Rectal smooth muscle tissue (tissue), 1 donor: Measurements from ENCODE around the gene SPATA9.
"Not testable (repeated sequence)": the region's sequence is repeated elsewhere in the genome, so short reads cannot be mapped to it uniquely, and the experiment has no call there.

Source experiments
- H3K27ac ChIP-seq: one replicate; pipeline ENCODE4 v1.7.0; 2013; ENCODE audit warnings: low read depth, low read length, inconsistent platforms
- H3K27me3 ChIP-seq: one replicate; pipeline ENCODE4 v1.7.0; 2013; ENCODE audit warnings: low read length; ENCODE audit not compliant: control insufficient read depth, insufficient read depth
- H3K36me3 ChIP-seq: one replicate; pipeline ENCODE4 v1.7.0; 2013; ENCODE audit warnings: low read length; ENCODE audit not compliant: control insufficient read depth, insufficient read depth
- H3K4me1 ChIP-seq: one replicate; pipeline ENCODE4 v1.7.0; 2013; ENCODE audit warnings: low read length; ENCODE audit not compliant: control insufficient read depth, insufficient read depth
- H3K4me3 ChIP-seq: one replicate; pipeline ENCODE4 v1.7.0; 2013; ENCODE audit warnings: low read length
- H3K9ac ChIP-seq: one replicate; pipeline ENCODE4 v1.7.0; 2013; ENCODE audit warnings: low read length

SPATA9 gene

GRCh38 chr5:95711501-95712346, 28.9 kb upstream of the SPATA9 start:
- Histone ChIP-seq H3K36me3 (no peaks in the 10 kb centered on the region), H3K27ac (no peak overlapping the region), H3K4me1 (peaks cover 7% of the 10 kb centered on the region), H3K9ac (no peak overlapping the region), H3K27me3 (no peaks in the 10 kb centered on the region), H3K4me3 (no peak overlapping the region)

- H3K9ac ChIP-seq, H3K4me3 ChIP-seq, H3K4me1 ChIP-seq, H3K27ac ChIP-seq, H3K36me3 ChIP-seq, H3K27me3 ChIP-seq: not testable (repeated sequence)
Observed at GRCh38 chr5:95710651-95711500, 28.1 kb upstream of the SPATA9 start.

GRCh38 chr5:95709967-95710650, 27.3 kb upstream of the SPATA9 start:
- H3K27ac ChIP-seq, result no peak overlapping the region
- no peaks in the 10 kb centered on the region for H3K36me3 ChIP-seq
- peaks cover 7% of the 10 kb centered on the region for H3K4me1 ChIP-seq
- H3K27me3 ChIP-seq, result no peaks in the 10 kb centered on the region
- no peak overlapping the region for H3K4me3 ChIP-seq
- H3K9ac ChIP-seq, result no peak overlapping the region

GRCh38 chr5:95708876-95709275, 26.1 kb upstream of the SPATA9 start:
- Histone ChIP-seq H3K4me3 (no peak overlapping the region), H3K27ac (no peak overlapping the region), H3K27me3 (no peaks in the 10 kb centered on the region), H3K4me1 (peaks cover 7% of the 10 kb centered on the region), H3K36me3 (no peaks in the 10 kb centered on the region), H3K9ac (no peak overlapping the region)

GRCh38 chr5:95707534-95708188, 24.9 kb upstream of the SPATA9 start:
- H3K27ac ChIP-seq, H3K36me3 ChIP-seq, H3K4me3 ChIP-seq, H3K9ac ChIP-seq, H3K27me3 ChIP-seq, H3K4me1 ChIP-seq: not testable (repeated sequence)

GRCh38 chr5:95707055-95707454, 24.3 kb upstream of the SPATA9 start:
- Histone ChIP-seq H3K4me1 (peaks cover 7% of the 10 kb centered on the region), H3K27me3 (no peaks in the 10 kb centered on the region), H3K36me3 (no peaks in the 10 kb centered on the region), H3K4me3 (no peak overlapping the region), H3K27ac (no peak overlapping the region), H3K9ac (no peak overlapping the region)

GRCh38 chr5:95706196-95706595, 23.4 kb upstream of the SPATA9 start:
- H3K9ac ChIP-seq, H3K36me3 ChIP-seq, H3K4me1 ChIP-seq, H3K4me3 ChIP-seq, H3K27ac ChIP-seq, H3K27me3 ChIP-seq: not testable (repeated sequence)

- Histone ChIP-seq H3K27ac (no peak overlapping the region), H3K9ac (no peak overlapping the region), H3K36me3 (no peaks in the 10 kb centered on the region), H3K27me3 (no peaks in the 10 kb centered on the region), H3K4me1 (no peaks in the 10 kb centered on the region), H3K4me3 (no peak overlapping the region)
Observed at GRCh38 chr5:95704150-95704549, 21.4 kb upstream of the SPATA9 start.

GRCh38 chr5:95701074-95701473, 18.3 kb upstream of the SPATA9 start:
- H3K4me3 ChIP-seq, result no peak overlapping the region
- H3K36me3 ChIP-seq, result no peaks in the 10 kb centered on the region
- H3K4me1 ChIP-seq, result no peaks in the 10 kb centered on the region
- H3K27me3 ChIP-seq, result no peaks in the 10 kb centered on the region
- no peak overlapping the region for H3K9ac ChIP-seq
- no peak overlapping the region for H3K27ac ChIP-seq

- Histone ChIP-seq H3K27ac (no peak overlapping the region), H3K9ac (no peak overlapping the region), H3K36me3 (no peaks in the 10 kb centered on the region), H3K4me1 (no peaks in the 10 kb centered on the region), H3K4me3 (no peak overlapping the region), H3K27me3 (no peaks in the 10 kb centered on the region)
Observed at GRCh38 chr5:95699337-95699736, 16.5 kb upstream of the SPATA9 start.

- no peaks in the 10 kb centered on the region for H3K36me3 ChIP-seq
- no peak overlapping the region for H3K27ac ChIP-seq
- no peak overlapping the region for H3K4me3 ChIP-seq
- H3K9ac ChIP-seq, result no peak overlapping the region
- H3K4me1 ChIP-seq, result no peaks in the 10 kb centered on the region
- no peaks in the 10 kb centered on the region for H3K27me3 ChIP-seq
Observed at GRCh38 chr5:95697781-95698681, 15.2 kb upstream of the SPATA9 start.
